ENCODE measurements around the gene DCP1A.

Gene DCP1A

GRCh38 chr3:53242642-53243041 lies 104.7 kb downstream of the DCP1A start:
- no peak for DNase-seq

- DNase-seq: no peak
Observed at GRCh38 chr3:53242155-53242554, 105.2 kb downstream of the DCP1A start.

GRCh38 chr3:53240989-53241972 lies 106.1 kb downstream of the DCP1A start:
- no peak for DNase-seq

GRCh38 chr3:53239800-53240199 lies 107.5 kb downstream of the DCP1A start:
- peak; percentile 14 for DNase-seq

GRCh38 chr3:53238886-53239285 lies 108.5 kb downstream of the DCP1A start:
- DNase-seq: no peak

GRCh38 chr3:53238051-53238850 lies 109.1 kb downstream of the DCP1A start:
- peak; percentile 74 for DNase-seq

- peak; percentile 68 for DNase-seq
Observed at GRCh38 chr3:53236112-53236841, 111.1 kb downstream of the DCP1A start.

- DNase-seq: no peak
Observed at GRCh38 chr3:53235545-53235944, 111.8 kb downstream of the DCP1A start.

GRCh38 chr3:53234841-53235232 lies 112.5 kb downstream of the DCP1A start:
- DNase-seq: no peak

- no peak for DNase-seq
Observed at GRCh38 chr3:53234130-53234840, 113.1 kb downstream of the DCP1A start.

Measured in DMS53 (cell line).